Fibroblast of lung (primary cell): Measurements from ENCODE around the gene ENTHD1. TPM values are rescaled to one million over a fixed set of nuclear protein-coding genes. Genes with fewer than 3 reads are reported as not detected.

ENCODE experiments used
- DNase-seq, 2 donors: peaks; one replicate each; pipeline versions ENCODE4 v3.0.0 to v3.0.0-alpha.2; 2010; ENCODE audit warnings: low read depth in 2 of 2
- H2AFZ ChIP-seq: 2 replicates; pipeline ENCODE4 v1.5.1; 2012; ENCODE audit warnings: low read length, control low read depth, inconsistent platforms
- H3K27ac ChIP-seq: 2 replicates; pipeline ENCODE4 v1.5.1; 2011; ENCODE audit warnings: low read length, control low read depth; ENCODE audit not compliant: insufficient read depth
- H3K27me3 ChIP-seq: 2 replicates; pipeline ENCODE4 v1.5.1; 2011; ENCODE audit warnings: mild to moderate bottlenecking, low read length; ENCODE audit not compliant: control insufficient read depth, insufficient read depth
- H3K36me3 ChIP-seq: 2 replicates; pipeline ENCODE4 v1.5.1; 2011; ENCODE audit warnings: low read length; ENCODE audit not compliant: control insufficient read depth, insufficient read depth
- H3K4me1 ChIP-seq: 2 replicates; pipeline ENCODE4 v1.5.1; 2011; ENCODE audit warnings: low read length; ENCODE audit not compliant: control insufficient read depth, insufficient read depth; ENCODE audit errors: extremely low read depth
- H3K4me2 ChIP-seq: 2 replicates; pipeline ENCODE4 v1.5.1; 2011; ENCODE audit warnings: low read length, control low read depth; ENCODE audit not compliant: insufficient read depth; ENCODE audit errors: extremely low read depth
- H3K4me3 ChIP-seq, 4 experiments: fragments of 200-600 bp in 1 of 4; sonication (generic) in 1 of 4; replicated peaks in 1 of 4; 2 replicates each; pipeline ENCODE4 v1.5.1; 2011 to 2016; ENCODE audit warnings: low read length in 4 of 4, low read depth in 3 of 4, mild to moderate bottlenecking in 3 of 4, control low read depth in 2 of 4, inconsistent platforms in 1 of 4, mixed read lengths in 1 of 4; ENCODE audit not compliant: insufficient read depth in 1 of 4; ENCODE audit errors: control extremely low read depth in 1 of 4
- H3K79me2 ChIP-seq: 2 replicates; pipeline ENCODE4 v1.5.1; 2012; ENCODE audit warnings: mild to moderate bottlenecking, low read length, inconsistent platforms; ENCODE audit not compliant: control insufficient read depth, insufficient read depth
- H3K9ac ChIP-seq: 2 replicates; pipeline ENCODE4 v1.5.1; 2011; ENCODE audit warnings: mild to moderate bottlenecking, low read length, control low read depth; ENCODE audit not compliant: insufficient read depth
- H3K9me3 ChIP-seq: 2 replicates; pipeline ENCODE4 v1.5.1; 2012; ENCODE audit warnings: low read depth, low read length; ENCODE audit not compliant: control insufficient read depth, insufficient read depth
- H4K20me1 ChIP-seq: 2 replicates; pipeline ENCODE4 v1.5.1; 2011; ENCODE audit warnings: low read length; ENCODE audit not compliant: control insufficient read depth, insufficient read depth; ENCODE audit errors: extremely low read depth
- EZH2 ChIP-seq: IDR thresholded peaks from 2 replicates; pipeline ENCODE4 v1.5.1; 2012; ENCODE audit warnings: low read length, control low read depth, mild to moderate bottlenecking; ENCODE audit errors: missing control alignments
- polyA plus RNA-seq, 2 donors: library from polyadenylated mRNA; depleted of rRNA in 1 of 2; stranded (reverse) in 1 of 2; unstranded in 1 of 2; fragments of >200 nt; gene quantifications; 2 replicates each; pipeline ENCODE4 v1.2.1, GENCODE V29; 2011 to 2012; ENCODE audit warnings: missing spikeins in 1 of 2
- total RNA-seq: library from RNA; depleted of rRNA; stranded (reverse); fragments of >200 nt; gene quantifications from 2 replicates; pipeline ENCODE4 v1.2.1, GENCODE V29; 2014
- TF ChIP-seq, protein P1 (sequence below), 2 donors: IDR thresholded peaks in 1 of 2; conservative IDR thresholded peaks in 1 of 2; 1 replicate in 1 of 2; 2 replicates in 1 of 2; pipeline ENCODE4 v1.5.1; 2011 to 2012; ENCODE audit warnings: low read length in 2 of 2, control low read depth in 1 of 2, inconsistent platforms in 1 of 2, low read depth in 1 of 2, mild to moderate bottlenecking in 1 of 2

The ENTHD1 gene
- total and polyA plus RNA-seq, 2 donors (not counting 1 experiment from before 2014, with no cell fraction given), result not detected

DNA sequence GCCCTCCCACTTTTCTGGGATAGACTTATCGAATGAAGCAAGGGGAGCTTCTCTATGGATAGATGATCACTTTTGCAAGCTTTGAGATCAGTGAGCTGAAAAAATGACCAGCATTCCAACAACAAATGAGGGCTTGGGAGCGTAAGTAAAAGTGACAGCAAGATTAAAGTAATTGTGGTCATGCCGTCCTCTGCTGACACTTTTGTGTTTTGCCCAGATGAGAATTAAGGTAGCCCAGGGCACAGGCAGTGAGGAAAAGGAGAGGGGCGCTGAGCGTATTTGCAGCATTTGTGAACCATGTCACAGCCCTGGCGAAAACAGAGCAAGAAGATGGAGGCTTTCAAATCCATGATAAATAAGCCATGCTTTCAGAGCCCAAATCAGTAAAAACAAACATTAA lies 42.1 kb upstream of the ENTHD1 start:
- no peaks in the 10 kb centered on the region for H3K4me1 ChIP-seq
- DNase-seq, result no peak
- H3K27me3 ChIP-seq, result peaks cover 6% of the 10 kb centered on the region
- H3K27ac ChIP-seq, result no peak overlapping the region
- no peaks in the 10 kb centered on the region for H3K36me3 ChIP-seq
- no peak overlapping the region for H3K4me3 ChIP-seq
- no peak overlapping the region for H2AFZ ChIP-seq
- TF ChIP-seq, protein P1, sequence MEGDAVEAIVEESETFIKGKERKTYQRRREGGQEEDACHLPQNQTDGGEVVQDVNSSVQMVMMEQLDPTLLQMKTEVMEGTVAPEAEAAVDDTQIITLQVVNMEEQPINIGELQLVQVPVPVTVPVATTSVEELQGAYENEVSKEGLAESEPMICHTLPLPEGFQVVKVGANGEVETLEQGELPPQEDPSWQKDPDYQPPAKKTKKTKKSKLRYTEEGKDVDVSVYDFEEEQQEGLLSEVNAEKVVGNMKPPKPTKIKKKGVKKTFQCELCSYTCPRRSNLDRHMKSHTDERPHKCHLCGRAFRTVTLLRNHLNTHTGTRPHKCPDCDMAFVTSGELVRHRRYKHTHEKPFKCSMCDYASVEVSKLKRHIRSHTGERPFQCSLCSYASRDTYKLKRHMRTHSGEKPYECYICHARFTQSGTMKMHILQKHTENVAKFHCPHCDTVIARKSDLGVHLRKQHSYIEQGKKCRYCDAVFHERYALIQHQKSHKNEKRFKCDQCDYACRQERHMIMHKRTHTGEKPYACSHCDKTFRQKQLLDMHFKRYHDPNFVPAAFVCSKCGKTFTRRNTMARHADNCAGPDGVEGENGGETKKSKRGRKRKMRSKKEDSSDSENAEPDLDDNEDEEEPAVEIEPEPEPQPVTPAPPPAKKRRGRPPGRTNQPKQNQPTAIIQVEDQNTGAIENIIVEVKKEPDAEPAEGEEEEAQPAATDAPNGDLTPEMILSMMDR (conservative IDR thresholded peaks at IDR 0.05 in 1 of 2, IDR thresholded peaks at IDR 0.05 in 1 of 2; ENCODE audit: low read depth in 1 of 2, low read length in 2 of 2), result no peak
- TF ChIP-seq EZH2, result no peak
- H3K4me2 ChIP-seq, result no peak overlapping the region
- H3K9me3 ChIP-seq, result no peaks in the 10 kb centered on the region
- H3K79me2 ChIP-seq, result no peaks in the 10 kb centered on the region
- H3K9ac ChIP-seq, result no peak overlapping the region
- H4K20me1 ChIP-seq, result peaks cover 1% of the 10 kb centered on the region

DNA sequence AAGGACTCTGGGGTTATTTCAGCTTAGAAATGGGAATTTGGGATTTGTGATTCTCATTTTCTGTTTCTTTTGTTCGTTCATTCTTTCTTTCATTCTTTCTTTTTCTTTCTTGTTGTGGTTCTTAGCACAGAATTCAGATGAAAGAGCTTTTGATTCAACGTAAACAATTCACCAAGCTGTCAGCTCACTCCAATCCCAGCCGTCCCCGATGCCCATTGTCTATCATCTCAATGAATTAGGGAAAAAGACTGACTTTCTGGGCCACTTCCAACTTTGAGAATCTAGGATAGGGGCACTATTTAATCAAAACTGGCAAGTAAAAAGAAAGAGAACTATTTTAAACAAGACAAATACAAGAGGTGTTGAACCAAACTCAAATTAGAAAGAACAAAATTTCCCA lies 41.6 kb upstream of the ENTHD1 start:
- Histone ChIP-seq H3K79me2 (no peaks in the 10 kb centered on the region), H3K27me3 (peaks cover 6% of the 10 kb centered on the region), H3K4me2 (no peak overlapping the region), H3K36me3 (no peaks in the 10 kb centered on the region), H3K4me3 (no peak overlapping the region), H3K9me3 (no peaks in the 10 kb centered on the region), H2AFZ (no peak overlapping the region), H3K4me1 (no peaks in the 10 kb centered on the region), H3K27ac (no peak overlapping the region), H4K20me1 (peaks cover 1% of the 10 kb centered on the region), H3K9ac (no peak overlapping the region)
- no peak for DNase-seq
- TF ChIP-seq, protein P1 (conservative IDR thresholded peaks at IDR 0.05 in 1 of 2, IDR thresholded peaks at IDR 0.05 in 1 of 2; ENCODE audit: low read depth in 1 of 2, low read length in 2 of 2), result no peak
- no peak for TF ChIP-seq EZH2

DNA sequence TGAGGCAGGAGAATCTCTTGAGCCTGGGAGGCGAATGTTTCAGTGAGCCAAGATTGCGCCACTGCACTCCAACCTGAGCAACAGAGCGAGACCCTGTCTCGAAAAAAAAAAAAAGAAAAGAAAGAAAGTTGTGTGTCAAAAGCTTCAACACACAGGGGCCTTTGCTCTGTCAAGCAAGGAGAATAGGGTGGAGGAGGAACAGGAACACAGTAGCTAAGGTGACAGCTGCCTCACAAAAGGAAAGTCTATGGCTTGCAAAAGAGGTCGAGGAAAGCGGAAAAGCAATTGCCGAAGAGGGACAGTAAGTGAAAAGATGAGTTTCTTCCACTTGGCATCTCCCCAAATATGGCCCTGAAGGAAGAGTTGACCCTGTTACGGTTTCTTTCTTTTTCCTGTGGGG lies 40.2 kb upstream of the ENTHD1 start:
- no peak overlapping the region for H3K27ac ChIP-seq
- no peak overlapping the region for H2AFZ ChIP-seq
- peaks cover 9% of the 10 kb centered on the region for H3K27me3 ChIP-seq
- H3K9me3 ChIP-seq, result no peaks in the 10 kb centered on the region
- H3K36me3 ChIP-seq, result no peaks in the 10 kb centered on the region
- no peaks in the 10 kb centered on the region for H4K20me1 ChIP-seq
- no peaks in the 10 kb centered on the region for H3K4me1 ChIP-seq
- no peaks in the 10 kb centered on the region for H3K79me2 ChIP-seq
- no peak overlapping the region for H3K9ac ChIP-seq
- TF ChIP-seq EZH2, result no peak
- TF ChIP-seq, protein P1 (conservative IDR thresholded peaks at IDR 0.05 in 1 of 2, IDR thresholded peaks at IDR 0.05 in 1 of 2; ENCODE audit: low read depth in 1 of 2, low read length in 2 of 2), result no peak
- no peak overlapping the region for H3K4me2 ChIP-seq
- H3K4me3 ChIP-seq, result no peak overlapping the region
- no peak for DNase-seq
